SK-N-SH (cell line): ENCODE results near the gene HLA-DQB2. TPM values are rescaled to one million over a fixed set of nuclear protein-coding genes. Genes with fewer than 3 reads are reported as not detected.

ENCODE experiments used
- CTCF ChIA-PET: fragments of 300-600, 350-600 bp; formaldehyde crosslinking; extraction: SDS; loops from one replicate; lab custom pipeline; 2021; lab: Yijun Ruan, JAX
- POLR2A ChIA-PET: fragments of 350-600 bp; sonication (Branson Sonifier 250); formaldehyde crosslinking; extraction: SDS; loops from one replicate; lab custom pipeline; 2020; ENCODE audit warnings: antibody characterized with exemption, inconsistent platforms; lab: Yijun Ruan, JAX
- DNase-seq: peaks from one replicate; pipeline ENCODE4 v3.0.0; 2012
- H2AFZ ChIP-seq: fragments of 200-600 bp; sonication (generic); 2 replicates; pipeline ENCODE4 v1.8.1; 2016; ENCODE audit warnings: antibody characterized with exemption, mild to moderate bottlenecking, low read depth
- H3F3A ChIP-seq: fragments of 200-600 bp; sonication (generic); replicated peaks from 2 replicates; pipeline ENCODE3; 2016; ENCODE audit warnings: antibody characterized with exemption, mild to moderate bottlenecking; ENCODE audit not compliant: insufficient read depth
- H3K27ac ChIP-seq, 2 experiments: fragments of 200-500 bp in 1 of 2; fragments of 200-600 bp in 1 of 2; sonication (Bioruptor generic) in 1 of 2; sonication (generic), shearing (Covaris generic) in 1 of 2; 2 replicates each; pipeline versions ENCODE4 v1.5.1 to v1.6.1; 2014 to 2016; ENCODE audit warnings: low read depth in 2 of 2, inconsistent platforms in 1 of 2, low read length in 1 of 2, mild to moderate bottlenecking in 1 of 2, mixed read lengths in 1 of 2
- H3K27me3 ChIP-seq: fragments of 200-600 bp; sonication (generic), shearing (Covaris generic); 2 replicates; pipeline ENCODE4 v1.6.1; 2016; ENCODE audit warnings: mixed run types; ENCODE audit not compliant: insufficient read depth
- H3K36me3 ChIP-seq, 2 experiments: fragments of 200-500 bp in 1 of 2; fragments of 200-600 bp in 1 of 2; sonication (Bioruptor generic) in 1 of 2; sonication (generic) in 1 of 2; replicated peaks in 1 of 2; 2 replicates each; pipeline versions ENCODE3 to v1.5.1; 2014 to 2016; ENCODE audit warnings: low read length in 1 of 2, mild to moderate bottlenecking in 1 of 2; ENCODE audit not compliant: insufficient read depth in 2 of 2, control insufficient read depth in 1 of 2
- H3K4me1 ChIP-seq, 2 experiments: fragments of 200-500 bp in 1 of 2; fragments of 200-600 bp in 1 of 2; sonication (Bioruptor generic) in 1 of 2; sonication (generic), shearing (Covaris generic) in 1 of 2; 2 replicates each; pipeline versions ENCODE4 v1.5.1 to v1.6.1; 2014 to 2016; ENCODE audit warnings: low read depth in 1 of 2, low read length in 1 of 2, mixed run types in 1 of 2; ENCODE audit not compliant: insufficient read depth in 2 of 2, control insufficient read depth in 1 of 2
- H3K4me2 ChIP-seq: fragments of 200-600 bp; sonication (generic), shearing (Covaris generic); 2 replicates; pipeline ENCODE4 v1.6.1; 2017; ENCODE audit warnings: mixed run types
- H3K4me3 ChIP-seq, 2 experiments: fragments of 200-500 bp in 1 of 2; fragments of 200-600 bp in 1 of 2; sonication (Bioruptor generic) in 1 of 2; sonication (generic), shearing (Covaris generic) in 1 of 2; 2 replicates each; pipeline versions ENCODE4 v1.5.1 to v1.8.1; 2014 to 2016; ENCODE audit warnings: low read depth in 2 of 2, inconsistent platforms in 1 of 2, low read length in 1 of 2, mild to moderate bottlenecking in 1 of 2, mixed read lengths in 1 of 2, moderate library complexity in 1 of 2
- H3K79me2 ChIP-seq: fragments of 200-600 bp; sonication (generic); 2 replicates; pipeline ENCODE4 v1.8.1; 2017; ENCODE audit warnings: mild to moderate bottlenecking; ENCODE audit not compliant: insufficient read depth
- H3K9ac ChIP-seq: fragments of 200-600 bp; sonication (generic); 2 replicates; pipeline ENCODE4 v1.6.1; 2017; ENCODE audit warnings: mixed run types
- H3K9me2 ChIP-seq: fragments of 200-600 bp; sonication (generic); 2 replicates; pipeline ENCODE4 v1.6.1; 2017; ENCODE audit warnings: mixed run types
- H3K9me3 ChIP-seq: fragments of 200-600 bp; sonication (generic); 2 replicates; pipeline ENCODE4 v1.6.1; 2017; ENCODE audit warnings: mixed run types, mild to moderate bottlenecking, moderate library complexity
- H4K20me1 ChIP-seq: fragments of 200-600 bp; sonication (generic); 2 replicates; pipeline ENCODE4 v1.6.1; 2017; ENCODE audit warnings: mild to moderate bottlenecking, mixed run types; ENCODE audit not compliant: insufficient read depth
- CTCF ChIP-seq: fragments of 200-600 bp; sonication (generic); IDR thresholded peaks from 2 replicates; pipeline ENCODE4 v1.6.1; 2017; ENCODE audit warnings: antibody characterized with exemption, mild to moderate bottlenecking, moderate library complexity
- EP300 ChIP-seq, 2 experiments: IDR thresholded peaks; 2 replicates each; pipeline versions ENCODE4 v1.4.0 to v1.6.1; 2012; ENCODE audit warnings: borderline replicate concordance in 1 of 2, low read depth in 1 of 2, low read length in 1 of 2
- EZH2phosphoT487 ChIP-seq: fragments of 200-600 bp; sonication (generic); IDR thresholded peaks from 2 replicates; pipeline ENCODE4 v1.6.1; 2017; ENCODE audit warnings: low read depth, mixed run types, mild to moderate bottlenecking, antibody characterized with exemption, moderate library complexity, borderline replicate concordance
- FOXJ3 ChIP-seq: sonication (generic); formaldehyde crosslinking; IDR thresholded peaks from 2 replicates; pipeline ENCODE4 v1.5.1; 2020; ENCODE audit warnings: mild to moderate bottlenecking, missing genetic modification reagents
- GATA2 ChIP-seq: sonication (generic); formaldehyde crosslinking; IDR thresholded peaks from 2 replicates; pipeline ENCODE4 v1.5.0; 2020; ENCODE audit warnings: mild to moderate bottlenecking, missing genetic modification reagents
- IRF3 ChIP-seq: fragments of 150-350 bp; IDR thresholded peaks from 2 replicates; pipeline ENCODE4 v1.6.1; 2016; ENCODE audit warnings: mild to moderate bottlenecking, low read depth, low read length
- JUND ChIP-seq: IDR thresholded peaks from 2 replicates; pipeline ENCODE4 v1.4.0; 2012
- MAX ChIP-seq: IDR thresholded peaks from 2 replicates; pipeline ENCODE4 v1.4.0; 2012; ENCODE audit warnings: low read depth
- NFIC ChIP-seq: IDR thresholded peaks from 2 replicates; pipeline ENCODE4 v1.4.0; 2012; ENCODE audit warnings: borderline replicate concordance
- PBX3 ChIP-seq: IDR thresholded peaks from 2 replicates; pipeline ENCODE4; 2012
- POLR2AphosphoS5 ChIP-seq: IDR thresholded peaks from 2 replicates; pipeline ENCODE4 v1.6.1; 2012; ENCODE audit warnings: low read depth, low read length
- RCOR1 ChIP-seq: fragments of 150-350 bp; IDR thresholded peaks from 2 replicates; pipeline ENCODE4 v1.6.1; 2017; ENCODE audit warnings: antibody characterized with exemption, low read length
- RFX5 ChIP-seq: IDR thresholded peaks from 2 replicates; pipeline ENCODE4 v1.6.1; 2012; ENCODE audit warnings: mild to moderate bottlenecking, improper control_type of control experiment, low read length
- SIN3A ChIP-seq: IDR thresholded peaks from 2 replicates; pipeline ENCODE4 v1.6.1; 2012; ENCODE audit warnings: low read depth, mild to moderate bottlenecking, low read length, moderate library complexity, borderline replicate concordance
- TAF1 ChIP-seq: IDR thresholded peaks from 2 replicates; pipeline ENCODE4 v1.6.1; 2012; ENCODE audit warnings: low read depth, mild to moderate bottlenecking, low read length, moderate library complexity, borderline replicate concordance
- USF2 ChIP-seq: fragments of 150-350 bp; IDR thresholded peaks from 2 replicates; pipeline ENCODE4 v1.6.1; 2017; ENCODE audit warnings: antibody characterized with exemption, low read length, low read depth, borderline replicate concordance
- YY1 ChIP-seq: IDR thresholded peaks from 2 replicates; pipeline ENCODE4 v1.4.0; 2012; ENCODE audit warnings: low read depth, mild to moderate bottlenecking
- WGBS: methylation state at CpG from one replicate; pipeline ENCODE4 v1.1.6; 2017; ENCODE audit warnings: low lambda C conversion rate; 5-methylcytosine and 5-hydroxymethylcytosine counted together
- polyA plus RNA-seq, 3 experiments: library from polyadenylated mRNA; depleted of rRNA; stranded (reverse); fragments of >200 nt; gene quantifications; 2 replicates each; pipeline ENCODE4 v1.2.3, GENCODE V29; 2012

Gene HLA-DQB2
- polyA plus RNA-seq, 1 of the 3 experiments (the other 2 are of a cell fraction), result not detected

GRCh38 chr6:32738126-32738525 lies 25.2 kb downstream of the HLA-DQB2 start:
- 0% methylated on average over 2 of the region's 2 CpGs for WGBS
- H3K4me2 ChIP-seq, result no peak overlapping the region
- H3K36me3 ChIP-seq, result no peaks in the 10 kb centered on the region
- DNase-seq, result no peak
- H4K20me1 ChIP-seq, result no peaks in the 10 kb centered on the region
- no peak overlapping the region for H3K27ac ChIP-seq
- H3K4me1 ChIP-seq, result no peaks in the 10 kb centered on the region
- no peaks in the 10 kb centered on the region for H3K9me2 ChIP-seq
- ChIA-PET POLR2A (no interaction called here), CTCF (no interaction called here)
- H3K79me2 ChIP-seq, result no peaks in the 10 kb centered on the region
- no peaks in the 10 kb centered on the region for H3F3A ChIP-seq
- H3K4me3 ChIP-seq, result no peak overlapping the region
- no peaks in the 10 kb centered on the region for H3K9me3 ChIP-seq
- peaks cover 19% of the 10 kb centered on the region for H3K27me3 ChIP-seq
- no peak overlapping the region for H2AFZ ChIP-seq
- H3K9ac ChIP-seq, result no peak overlapping the region
- TF ChIP-seq FOXJ3 (no peak), NFIC (no peak), YY1 (no peak), EP300 (IDR thresholded peaks at IDR 0.05; ENCODE audit: borderline replicate concordance in 1 of 2, low read depth in 1 of 2, low read length in 1 of 2) (no peak), USF2 (no peak), POLR2AphosphoS5 (no peak), MAX (no peak), SIN3A (no peak)

GRCh38 chr6:32718879-32719278 lies 44.5 kb downstream of the HLA-DQB2 start:
- TF ChIP-seq RFX5, result no peak
- no peak for TF ChIP-seq POLR2AphosphoS5
- TF ChIP-seq TAF1, result no peak
- Histone ChIP-seq H3K9me3 (no peaks in the 10 kb centered on the region), H3K9ac (no peak overlapping the region), H3K36me3 (no peaks in the 10 kb centered on the region), H3F3A (no peaks in the 10 kb centered on the region), H3K27ac (no peak overlapping the region), H3K79me2 (no peaks in the 10 kb centered on the region), H3K4me1 (no peaks in the 10 kb centered on the region), H4K20me1 (no peaks in the 10 kb centered on the region), H3K4me2 (no peak overlapping the region), H3K4me3 (no peak overlapping the region), H3K9me2 (no peaks in the 10 kb centered on the region), H2AFZ (no peak overlapping the region), H3K27me3 (no peaks in the 10 kb centered on the region; the same call in 1 of the 2 replicates)
- WGBS, result 2% methylated on average over 3 of the region's 3 CpGs
- DNase-seq, result no peak
- ChIA-PET CTCF (no interaction called here), POLR2A (no interaction called here)

- DNase-seq, result no peak
- Histone ChIP-seq H3K79me2 (no peaks in the 10 kb centered on the region), H3K9ac (no peak overlapping the region), H3K4me2 (no peak overlapping the region), H2AFZ (no peak overlapping the region), H3K4me1 (no peaks in the 10 kb centered on the region), H3K27me3 (no peaks in the 10 kb centered on the region; the same call in 1 of the 2 replicates), H3K4me3 (no peak overlapping the region), H3K9me3 (no peaks in the 10 kb centered on the region), H3F3A (no peaks in the 10 kb centered on the region), H4K20me1 (no peaks in the 10 kb centered on the region), H3K9me2 (no peaks in the 10 kb centered on the region), H3K36me3 (no peaks in the 10 kb centered on the region), H3K27ac (no peak overlapping the region)
- 13% methylated on average over 3 of the region's 3 CpGs for WGBS
- POLR2A ChIA-PET, result no interaction called here
- CTCF ChIA-PET, result no interaction called here
- TF ChIP-seq EP300 (IDR thresholded peaks at IDR 0.05; ENCODE audit: borderline replicate concordance in 1 of 2, low read depth in 1 of 2, low read length in 1 of 2) (no peak), GATA2 (CRISPR knock-in tag) (no peak), EZH2phosphoT487 (no peak), IRF3 (no peak), JUND (no peak), POLR2AphosphoS5 (no peak), TAF1 (no peak), CTCF (no peak), PBX3 (no peak), RCOR1 (no peak)
- TF ChIP-seq, all 33 proteins: peak for 0
Measured at GRCh38 chr6:32716396-32716795, 46.9 kb downstream of the HLA-DQB2 start.
